Fibroblast of skin of back (primary cell): ENCODE measurements around the gene FAM3D.
A peak's percentile ranks its signal among the peaks of the same experiment; 100 is the strongest.

Experiments
- DNase-seq: peaks from one replicate; pipeline ENCODE4 v3.0.0-alpha.2; 2013

FAM3D gene

DNA sequence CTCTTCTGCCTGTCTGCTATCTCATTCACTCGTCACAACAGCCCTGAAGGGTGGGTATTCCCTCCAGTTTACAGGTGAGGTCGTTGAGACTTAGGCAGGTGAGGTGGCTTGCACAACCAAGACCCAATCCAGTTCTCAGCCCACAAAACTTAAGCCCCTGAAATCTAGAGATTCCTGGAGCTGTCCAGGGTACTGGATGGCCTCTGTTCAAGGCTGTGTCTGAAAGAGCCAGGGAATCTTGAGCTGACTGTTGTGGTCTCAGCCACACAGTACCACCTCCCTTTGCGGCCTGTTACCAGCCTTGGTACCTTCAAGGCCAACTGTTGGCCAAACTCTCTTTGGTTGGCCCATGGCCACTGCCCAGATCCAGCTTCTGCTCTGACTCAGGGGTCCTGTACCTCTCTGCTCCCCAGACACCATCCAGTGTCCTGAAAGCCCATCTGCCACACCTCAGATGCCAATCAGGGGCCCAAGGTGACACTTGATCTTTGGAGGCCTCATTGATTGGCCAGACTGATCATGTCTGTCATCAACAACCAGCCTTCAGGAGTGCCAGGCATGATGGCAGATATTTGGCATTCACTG lies 78.5 kb downstream of the FAM3D start:
- DNase-seq: peak; percentile 50

GRCh38 chr3:58586776-58587192 lies 79.8 kb downstream of the FAM3D start:
- DNase-seq: no peak

DNA sequence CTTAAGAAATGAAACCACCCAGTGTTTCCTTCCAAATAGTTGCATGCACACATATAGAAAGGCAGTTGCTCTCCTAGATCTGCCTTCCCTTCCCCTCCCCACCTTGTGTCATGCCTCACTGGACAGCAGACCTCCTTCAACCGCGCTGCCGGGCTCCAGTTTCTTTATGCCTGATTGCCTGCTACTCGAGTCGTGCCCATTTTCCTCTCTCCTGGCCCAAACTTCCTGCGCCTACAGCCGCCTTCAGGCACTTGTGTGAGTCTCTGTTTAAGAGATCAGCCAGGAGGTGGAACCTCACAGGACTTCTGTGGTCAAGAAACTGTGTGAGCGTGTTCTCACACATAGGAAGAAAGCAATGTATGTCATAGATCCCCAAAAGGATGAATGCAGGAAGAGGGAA lies 80.6 kb downstream of the FAM3D start:
- DNase-seq: no peak

DNA sequence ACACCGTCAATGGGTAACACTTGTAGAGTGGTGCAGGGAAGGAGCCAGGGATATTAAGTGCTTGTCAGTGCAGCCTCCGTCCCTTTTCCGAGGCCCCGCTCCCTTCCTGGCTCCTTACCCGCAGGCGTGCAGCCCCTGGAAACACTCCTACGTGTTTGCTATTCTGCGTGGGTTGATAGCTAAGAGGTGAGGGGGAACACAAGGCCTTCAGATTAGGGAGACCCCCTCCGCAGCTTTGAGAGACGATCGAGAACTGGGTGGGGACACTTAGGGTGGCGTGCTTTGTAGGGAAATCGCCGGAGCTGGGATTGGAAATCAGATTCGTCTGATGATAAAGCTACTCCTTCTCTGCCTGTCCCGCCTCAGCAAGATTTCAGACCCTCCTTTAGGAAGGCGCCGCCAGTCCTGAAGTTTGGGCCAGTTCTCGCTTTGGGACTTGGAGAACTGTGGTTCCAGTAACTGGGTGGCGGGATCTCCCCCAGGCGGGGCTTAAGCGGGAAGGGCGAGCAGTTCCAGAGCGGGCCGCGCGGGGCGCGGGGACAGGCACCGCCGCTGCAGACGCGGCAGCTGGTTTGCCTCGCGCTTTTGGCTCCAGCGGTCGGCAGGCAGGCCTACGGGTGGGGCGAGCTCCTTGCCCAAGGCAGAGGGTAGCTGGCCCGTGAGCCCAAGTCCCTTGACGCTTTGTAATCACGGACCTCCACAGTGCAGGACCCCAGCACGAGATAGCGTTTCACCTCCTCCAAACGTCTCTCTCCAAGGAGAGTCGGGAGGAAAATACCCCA lies 81.4 kb downstream of the FAM3D start:
- peak; percentile 67 for DNase-seq

- DNase-seq: no peak
These were observed 81.9 kb downstream of the FAM3D start for GRCh38 chr3:58584690-58585004.
